CD4-positive, alpha-beta T cell treated with Interleukin-4 for 1 hour (primary cell): ENCODE data around the gene ACVR1.
A peak's percentile ranks its signal among the peaks of the same experiment; 100 is the strongest.
"Not testable (repeated sequence)": the region's sequence is repeated elsewhere in the genome, so short reads cannot be mapped to it uniquely, and the experiment has no call there.

ENCODE experiments used
- DNase-seq, 2 donors: peaks; one replicate each; pipeline ENCODE4 v3.0.0-alpha.2; 2020 to 2022

Gene ACVR1

GRCh38 chr2:157849591-157849990 lies 26.5 kb downstream of the ACVR1 start:
- DNase-seq, result no peak

DNA sequence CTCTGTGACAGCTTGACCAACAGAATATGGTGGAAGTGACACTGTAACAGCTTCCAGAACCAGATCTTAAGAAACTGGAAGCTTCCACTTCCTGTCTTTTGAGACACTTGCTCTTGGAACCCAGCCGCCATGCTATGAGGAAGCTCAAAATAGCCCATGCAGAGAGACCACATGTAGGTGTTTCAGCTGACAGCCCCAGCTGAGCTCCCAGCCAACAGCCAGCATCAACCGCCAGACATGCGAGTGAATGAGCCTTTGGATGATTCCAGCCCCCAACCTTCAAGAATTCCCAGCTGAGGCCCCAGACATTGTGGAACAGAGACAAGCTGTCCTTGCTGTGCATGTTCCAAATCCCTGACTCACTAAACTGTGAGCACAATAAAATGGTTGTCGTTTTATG lies 27.9 kb downstream of the ACVR1 start:
- no peak for DNase-seq

DNA sequence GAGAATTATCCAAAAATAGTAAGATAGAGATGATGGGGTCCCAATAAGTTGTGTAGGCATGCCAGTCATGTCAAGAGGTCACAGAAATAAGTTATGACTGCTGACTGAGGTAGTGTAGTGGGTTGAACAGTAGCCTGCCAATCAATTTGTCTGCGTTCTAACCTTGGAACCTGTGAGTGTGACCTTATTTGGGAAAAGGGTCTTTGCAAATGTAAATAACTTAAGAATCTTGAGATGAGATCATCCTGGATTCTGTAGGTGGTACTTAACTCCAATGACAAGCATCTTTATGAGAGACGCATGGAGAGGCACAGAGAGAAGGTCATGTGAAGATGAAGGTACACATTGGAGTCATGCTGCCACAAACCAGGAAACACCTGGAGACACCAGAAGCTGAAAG lies 31.0 kb downstream of the ACVR1 start:
- no peak for DNase-seq

GRCh38 chr2:157843935-157844334 lies 32.2 kb downstream of the ACVR1 start:
- no peak for DNase-seq

DNA sequence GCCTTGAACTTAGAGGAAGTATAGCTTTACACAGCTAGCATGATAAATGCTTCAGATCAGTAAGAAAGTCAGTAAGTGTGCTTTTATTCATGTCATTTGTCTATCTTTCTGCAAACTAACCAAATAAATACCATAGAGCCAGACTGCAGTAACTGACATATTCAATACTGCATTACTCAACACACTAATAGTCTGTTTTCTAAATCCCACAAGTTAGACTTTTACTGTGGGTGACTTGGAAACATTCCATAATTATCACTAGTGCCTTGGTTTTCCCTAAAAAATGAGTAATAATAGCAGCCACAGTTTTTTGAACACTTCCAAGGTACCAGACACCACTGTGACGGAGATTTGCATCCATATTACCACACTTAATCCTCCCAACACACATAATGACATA lies 33.0 kb downstream of the ACVR1 start:
- DNase-seq, result no peak

- no peak for DNase-seq
These were observed 33.8 kb downstream of the ACVR1 start for GRCh38 chr2:157842106-157842879.

GRCh38 chr2:157841485-157841884 lies 34.6 kb downstream of the ACVR1 start:
- no peak for DNase-seq

DNA sequence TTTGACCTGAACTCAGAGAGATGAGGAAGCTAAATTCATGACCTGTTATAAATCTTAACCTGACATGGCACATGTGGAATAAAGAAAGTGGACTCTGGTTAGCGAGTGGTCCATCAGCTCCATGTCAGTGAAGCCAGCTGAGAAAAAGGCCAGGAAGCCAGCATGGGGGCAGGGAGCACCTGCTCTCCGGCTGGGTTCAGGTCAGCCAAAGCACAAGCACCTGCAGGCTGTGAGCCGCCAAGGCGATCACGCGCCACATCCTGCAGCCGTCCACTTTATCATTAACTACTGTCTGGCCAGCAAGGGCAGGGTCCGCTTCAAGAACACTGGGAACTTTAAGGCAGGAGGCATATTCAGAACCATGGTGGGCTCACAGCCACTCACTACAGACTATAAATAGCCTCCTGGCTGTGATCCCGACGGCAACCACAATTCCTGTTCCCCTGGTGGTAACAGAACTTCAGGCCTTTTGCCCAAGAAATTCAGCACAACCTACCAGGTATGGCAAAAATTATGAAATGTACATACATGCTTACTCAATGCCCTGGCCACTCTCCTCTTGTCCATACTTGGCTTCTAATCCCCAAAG lies 35.5 kb downstream of the ACVR1 start:
- DNase-seq, result no peak

GRCh38 chr2:157839822-157840221 lies 36.3 kb downstream of the ACVR1 start:
- no peak for DNase-seq

DNA sequence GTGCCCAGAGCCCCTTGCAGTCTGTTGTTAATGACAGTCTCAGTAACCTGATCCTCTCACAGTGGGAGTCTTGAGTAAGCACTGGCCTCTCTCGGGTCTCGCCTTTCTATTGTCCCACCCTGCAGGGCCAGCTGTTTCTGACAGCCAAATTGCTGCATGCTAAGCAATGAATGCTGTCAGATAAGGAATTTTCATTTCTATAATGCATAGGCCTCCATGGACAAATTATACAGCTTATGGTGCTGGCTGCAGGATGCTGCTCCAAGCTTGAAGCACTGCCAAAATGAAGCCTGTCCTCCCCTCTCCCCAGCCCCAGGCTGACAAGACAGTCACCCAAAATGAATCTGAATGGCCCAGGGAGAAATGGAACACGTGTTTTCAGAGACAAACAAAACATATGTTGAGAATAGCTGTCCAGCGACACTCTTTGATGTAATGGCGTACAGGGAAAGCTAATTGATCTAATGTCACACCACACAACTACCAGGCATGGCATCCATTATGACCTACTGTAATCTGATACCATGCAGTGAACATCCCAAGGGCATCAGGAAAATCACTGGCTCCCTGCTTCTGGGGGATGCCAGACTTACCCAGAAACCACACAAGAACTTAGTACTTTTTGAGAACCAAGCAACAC lies 36.8 kb downstream of the ACVR1 start:
- no peak for DNase-seq

GRCh38 chr2:157838442-157839161 lies 37.5 kb downstream of the ACVR1 start:
- DNase-seq, result peak in 1 of 2 donors; percentile 51

DNA sequence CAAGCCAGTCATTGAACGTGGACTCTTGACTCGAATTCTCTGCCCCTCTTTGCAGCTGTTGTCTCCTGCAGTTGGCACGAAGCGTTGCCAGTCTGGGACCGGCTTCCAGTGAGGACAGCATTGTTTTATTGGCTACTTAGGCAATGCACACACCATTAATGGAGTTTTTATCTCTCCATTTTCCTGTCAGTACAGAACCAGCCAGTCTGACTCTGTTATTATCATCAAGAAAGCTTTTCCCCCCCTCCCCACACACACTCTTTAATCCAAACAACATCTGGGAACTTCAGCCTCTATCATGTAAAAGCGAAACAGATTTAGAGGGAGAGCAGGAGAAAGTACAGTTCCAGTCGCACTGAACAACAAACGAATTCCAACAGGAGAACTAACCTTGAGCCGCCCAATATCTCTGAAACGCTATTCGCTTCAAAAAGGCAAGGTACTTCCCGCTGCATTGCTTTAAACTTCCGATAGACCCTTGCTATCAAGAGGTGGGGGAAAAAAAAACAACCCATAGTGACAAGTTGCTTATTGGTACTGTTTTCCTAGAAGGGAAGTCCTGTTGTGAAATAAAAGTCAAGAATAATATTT lies 38.2 kb downstream of the ACVR1 start:
- no peak for DNase-seq

DNA sequence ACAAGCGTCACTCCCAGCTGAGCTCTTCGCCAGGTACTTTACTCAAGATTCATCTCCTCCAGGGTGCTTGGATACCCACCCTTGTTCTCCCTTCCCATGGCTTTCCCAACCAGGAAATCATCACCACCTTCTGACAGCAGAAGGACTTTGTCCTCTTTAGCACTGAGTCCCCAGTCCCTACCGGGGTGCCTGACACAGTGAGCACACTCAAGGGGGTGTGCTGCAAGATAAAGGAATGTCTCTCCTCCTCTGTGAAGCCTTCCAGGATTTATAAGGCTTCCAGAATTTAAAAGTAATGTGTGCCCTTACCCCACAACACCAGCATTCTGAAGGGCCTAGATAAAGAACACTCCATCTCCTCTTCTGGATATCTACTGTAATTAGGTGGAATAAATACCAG lies 39.6 kb downstream of the ACVR1 start:
- DNase-seq, result no peak

GRCh38 chr2:157835425-157835824 lies 40.7 kb downstream of the ACVR1 start:
- no peak for DNase-seq

- no peak for DNase-seq
These were observed 41.1 kb downstream of the ACVR1 start for GRCh38 chr2:157835006-157835405.

GRCh38 chr2:157833721-157834120 lies 42.4 kb downstream of the ACVR1 start:
- DNase-seq, result no peak

DNA sequence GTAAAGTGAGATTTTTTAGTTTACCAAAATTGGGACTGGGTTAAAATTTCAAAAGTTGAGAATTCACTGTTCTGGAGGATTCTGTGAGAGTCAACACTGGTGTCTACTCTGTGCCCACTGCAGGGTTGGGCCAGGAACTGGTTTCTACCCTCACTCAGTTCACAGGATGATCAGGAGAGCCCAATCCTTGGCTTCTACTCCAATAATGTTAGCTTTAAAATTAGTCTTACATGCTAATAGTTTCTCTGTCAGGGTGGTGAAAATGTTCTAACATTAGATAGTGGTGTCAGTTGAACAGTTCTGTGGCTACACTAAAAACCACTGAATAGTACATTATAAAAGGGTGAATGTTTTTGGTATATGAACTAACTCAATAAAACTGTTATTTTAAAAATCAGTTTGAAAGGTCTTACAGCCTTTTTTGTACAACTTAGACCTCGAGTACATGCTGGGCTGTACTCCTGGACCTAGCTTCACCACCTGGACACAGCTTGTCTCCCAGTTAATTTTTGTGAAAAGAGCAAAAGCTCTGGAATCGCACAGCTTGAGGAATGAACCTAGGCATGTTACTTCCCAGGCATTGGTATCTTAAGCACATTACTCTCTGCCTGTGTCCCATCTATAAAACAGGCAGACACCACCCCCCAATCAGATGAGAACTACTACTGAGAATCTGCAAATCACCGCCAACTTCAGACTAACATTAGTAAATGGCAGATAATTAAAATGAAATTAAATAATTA lies 44.4 kb downstream of the ACVR1 start:
- DNase-seq, result no peak

- no peak for DNase-seq
These were observed 45.2 kb downstream of the ACVR1 start for GRCh38 chr2:157830696-157831570.

- no peak for DNase-seq
These were observed 45.9 kb downstream of the ACVR1 start for GRCh38 chr2:157830266-157830665.

DNA sequence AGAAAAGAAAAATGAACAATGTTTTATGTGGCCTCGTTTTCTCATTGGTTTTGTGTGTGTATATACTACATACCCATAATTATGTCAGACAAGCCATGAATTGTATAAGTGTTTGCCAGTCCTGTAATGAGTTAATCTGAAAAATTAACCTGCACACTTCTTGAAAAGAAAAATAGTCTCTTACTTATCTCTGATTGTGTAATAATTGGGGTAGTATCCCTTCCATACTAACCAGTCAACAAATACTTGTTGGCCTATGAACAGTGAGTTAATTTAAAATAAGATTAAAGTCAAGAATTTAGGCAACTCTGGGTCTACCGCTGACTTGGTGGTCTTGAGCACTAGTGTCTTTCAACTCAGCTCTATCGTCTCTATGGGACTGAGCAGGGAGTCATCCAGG lies 48.8 kb downstream of the ACVR1 start:
- no peak for DNase-seq

GRCh38 chr2:157826644-157827043 lies 49.5 kb downstream of the ACVR1 start:
- DNase-seq, result not testable (repeated sequence)
